Progenitor cell of endocrine pancreas (in vitro differentiated cells): Measurements from ENCODE around the gene ATXN2. TPM values are rescaled to one million over a fixed set of nuclear protein-coding genes. Genes with fewer than 3 reads are reported as not detected.
"Not testable (repeated sequence)": the region's sequence is repeated elsewhere in the genome, so short reads cannot be mapped to it uniquely, and the experiment has no call there.

Experiments used
- DNase-seq: peaks from one replicate; pipeline ENCODE4 v3.0.0; 2021; ENCODE audit warnings: low spot score; ENCODE audit not compliant: unreplicated experiment
- H3K27ac Mint-ChIP-seq: 2 replicates; pipeline ENCODE4 v1.8.0; 2021; ENCODE audit warnings: mild to moderate bottlenecking, moderate library complexity, mixed read lengths
- H3K27me3 Mint-ChIP-seq: 2 replicates; pipeline ENCODE4 v1.8.0; 2021; ENCODE audit warnings: mixed read lengths
- H3K36me3 Mint-ChIP-seq: 2 replicates; pipeline ENCODE4 v1.8.0; 2022; ENCODE audit warnings: mixed read lengths; ENCODE audit not compliant: insufficient read depth
- H3K4me1 Mint-ChIP-seq: 2 replicates; pipeline ENCODE4 v1.8.0; 2021; ENCODE audit warnings: low read depth, mixed read lengths
- H3K4me3 Mint-ChIP-seq: 2 replicates; pipeline ENCODE4 v1.8.0; 2021; ENCODE audit warnings: low read depth, mild to moderate bottlenecking, moderate library complexity, mixed read lengths
- H3K9me3 Mint-ChIP-seq: 2 replicates; pipeline ENCODE4 v1.8.0; 2021; ENCODE audit warnings: low read depth, mixed read lengths
- CTCF ChIP-seq: fragments of 200-600 bp; sonication (generic); IDR thresholded peaks from one replicate; pipeline ENCODE4 v1.5.0; 2021; ENCODE audit warnings: antibody characterized with exemption, mild to moderate bottlenecking; ENCODE audit not compliant: unreplicated experiment
- total RNA-seq: library from RNA; stranded (reverse); gene quantifications from 2 replicates; pipeline ENCODE4 v1.2.1, GENCODE V29; 2021

The ATXN2 gene
- total RNA-seq, 1 donor from 2014 or later = 81.7 TPM

GRCh38 chr12:111503116-111503515 lies 96.0 kb downstream of the ATXN2 start:
- Mint-ChIP-seq H3K4me3 (no peak overlapping the region), H3K4me1 (no peaks in the 10 kb centered on the region), H3K27ac (no peak overlapping the region), H3K9me3 (no peaks in the 10 kb centered on the region), H3K36me3 (peaks cover 42% of the 10 kb centered on the region), H3K27me3 (no peaks in the 10 kb centered on the region)
- no peak for DNase-seq
- no peak for TF ChIP-seq CTCF

GRCh38 chr12:111494676-111495075 lies 104.4 kb downstream of the ATXN2 start:
- DNase-seq = no peak
- Mint-ChIP-seq H3K4me1 (no peaks in the 10 kb centered on the region), H3K9me3 (peaks cover 6% of the 10 kb centered on the region), H3K27me3 (no peaks in the 10 kb centered on the region), H3K4me3 (no peak overlapping the region), H3K27ac (no peak overlapping the region), H3K36me3 (peaks cover 42% of the 10 kb centered on the region)
- TF ChIP-seq CTCF = no peak

- not testable (repeated sequence) for H3K4me3 Mint-ChIP-seq, H3K27me3 Mint-ChIP-seq, H3K9me3 Mint-ChIP-seq, H3K27ac Mint-ChIP-seq, DNase-seq, H3K4me1 Mint-ChIP-seq
- peaks cover 35% of the 10 kb centered on the region for H3K36me3 Mint-ChIP-seq
Observed at GRCh38 chr12:111492979-111493378, 106.1 kb downstream of the ATXN2 start.

- H3K4me3 Mint-ChIP-seq = no peak overlapping the region
- no peak for TF ChIP-seq CTCF
- H3K27ac Mint-ChIP-seq = peak overlapping the region; percentile 12
- H3K4me1 Mint-ChIP-seq = peaks cover 4% of the 10 kb centered on the region
- no peaks in the 10 kb centered on the region for H3K27me3 Mint-ChIP-seq
- H3K36me3 Mint-ChIP-seq = peaks cover 18% of the 10 kb centered on the region
- H3K9me3 Mint-ChIP-seq = no peaks in the 10 kb centered on the region
- no peak for DNase-seq
Observed at GRCh38 chr12:111488798-111489197, 110.3 kb downstream of the ATXN2 start.

- Mint-ChIP-seq H3K27me3 (no peaks in the 10 kb centered on the region), H3K27ac (peak overlapping the region; percentile 67), H3K36me3 (peaks cover 21% of the 10 kb centered on the region), H3K4me1 (peaks cover 4% of the 10 kb centered on the region), H3K9me3 (no peaks in the 10 kb centered on the region), H3K4me3 (no peak overlapping the region)
- TF ChIP-seq CTCF = no peak
- no peak for DNase-seq
Observed at GRCh38 chr12:111488271-111488670, 110.8 kb downstream of the ATXN2 start.

GRCh38 chr12:111482462-111482861 lies 116.7 kb downstream of the ATXN2 start:
- peak; percentile 38 for TF ChIP-seq CTCF
- Mint-ChIP-seq H3K27me3 (no peaks in the 10 kb centered on the region), H3K4me1 (no peaks in the 10 kb centered on the region), H3K9me3 (no peaks in the 10 kb centered on the region), H3K36me3 (peaks cover 21% of the 10 kb centered on the region), H3K4me3 (no peak overlapping the region), H3K27ac (no peak overlapping the region)
- no peak for DNase-seq
